C1 segment of cervical spinal cord (tissue), 14 donors: ENCODE results near the gene ZCCHC24.
"Not testable (repeated sequence)": the region's sequence is repeated elsewhere in the genome, so short reads cannot be mapped to it uniquely, and the experiment has no call there.

Experiments
- DNase-seq, 14 donors: peaks; one replicate each; lab custom pipeline; 2025; lab: John Stamatoyannopoulos, UW

ZCCHC24 gene

GRCh38 chr10:79472951-79473350 lies 27.5 kb upstream of the ZCCHC24 start:
- DNase-seq: no peak

- no peak for DNase-seq
These were observed 27.0 kb upstream of the ZCCHC24 start for GRCh38 chr10:79472449-79472848.

GRCh38 chr10:79471776-79472175 lies 26.4 kb upstream of the ZCCHC24 start:
- DNase-seq: no peak

GRCh38 chr10:79470096-79470495 lies 24.7 kb upstream of the ZCCHC24 start:
- DNase-seq: no peak

- DNase-seq: no peak
These were observed 23.6 kb upstream of the ZCCHC24 start for GRCh38 chr10:79468841-79469585.

- no peak for DNase-seq
These were observed 22.7 kb upstream of the ZCCHC24 start for GRCh38 chr10:79468015-79468560.

GRCh38 chr10:79465341-79465740 lies 19.9 kb upstream of the ZCCHC24 start:
- DNase-seq: no peak

- DNase-seq: no peak
These were observed 18.4 kb upstream of the ZCCHC24 start for GRCh38 chr10:79463578-79464496.

- DNase-seq: no peak
These were observed 15.3 kb upstream of the ZCCHC24 start for GRCh38 chr10:79460687-79461086.

- no peak for DNase-seq
These were observed 13.8 kb upstream of the ZCCHC24 start for GRCh38 chr10:79459243-79459642.

GRCh38 chr10:79458483-79458882 lies 13.1 kb upstream of the ZCCHC24 start:
- no peak for DNase-seq

- DNase-seq: no peak
These were observed 11.9 kb upstream of the ZCCHC24 start for GRCh38 chr10:79457256-79457785.

- DNase-seq: no peak
These were observed 8.8 kb upstream of the ZCCHC24 start for GRCh38 chr10:79454259-79454658.

GRCh38 chr10:79453392-79453791 lies 8.0 kb upstream of the ZCCHC24 start:
- no peak for DNase-seq

GRCh38 chr10:79452174-79452611 lies 6.8 kb upstream of the ZCCHC24 start:
- DNase-seq: no peak

GRCh38 chr10:79451046-79451699 lies 5.7 kb upstream of the ZCCHC24 start:
- no peak for DNase-seq

- no peak for DNase-seq
These were observed 4.0 kb upstream of the ZCCHC24 start for GRCh38 chr10:79449181-79450146.

- DNase-seq: no peak
These were observed 3.3 kb upstream of the ZCCHC24 start for GRCh38 chr10:79448732-79449049.

GRCh38 chr10:79447911-79448731 lies 2.7 kb upstream of the ZCCHC24 start:
- DNase-seq: no peak

- DNase-seq: not testable (repeated sequence)
These were observed 1.8 kb upstream of the ZCCHC24 start for GRCh38 chr10:79447249-79447648.
